Ovary (tissue), 3 donors: Measurements from ENCODE around the gene C2CD4C.
"Not testable (repeated sequence)": the region's sequence is repeated elsewhere in the genome, so short reads cannot be mapped to it uniquely, and the experiment has no call there.

Experiments used
- CTCF ChIP-seq, 3 donors: fragments of 450-650 bp in 2 of 3; fragments of 200-600 bp in 1 of 3; IDR thresholded peaks; one replicate each; pipeline versions ENCODE4 v1.5.1 to v1.8.0; 2016 to 2022; ENCODE audit warnings: antibody characterized with exemption in 3 of 3, mild to moderate bottlenecking in 1 of 3
- EP300 ChIP-seq: sonication (generic); formaldehyde crosslinking; IDR thresholded peaks from one replicate; pipeline ENCODE4 v1.6.1; 2017; ENCODE audit warnings: antibody characterized with exemption
- POLR2A ChIP-seq: fragments of 450-650 bp; IDR thresholded peaks from one replicate; pipeline ENCODE4 v1.6.1; 2017; ENCODE audit warnings: antibody characterized with exemption, mild to moderate bottlenecking, moderate library complexity
- donor health status: DM: no; HTN: no; CAD: no.

DNA sequence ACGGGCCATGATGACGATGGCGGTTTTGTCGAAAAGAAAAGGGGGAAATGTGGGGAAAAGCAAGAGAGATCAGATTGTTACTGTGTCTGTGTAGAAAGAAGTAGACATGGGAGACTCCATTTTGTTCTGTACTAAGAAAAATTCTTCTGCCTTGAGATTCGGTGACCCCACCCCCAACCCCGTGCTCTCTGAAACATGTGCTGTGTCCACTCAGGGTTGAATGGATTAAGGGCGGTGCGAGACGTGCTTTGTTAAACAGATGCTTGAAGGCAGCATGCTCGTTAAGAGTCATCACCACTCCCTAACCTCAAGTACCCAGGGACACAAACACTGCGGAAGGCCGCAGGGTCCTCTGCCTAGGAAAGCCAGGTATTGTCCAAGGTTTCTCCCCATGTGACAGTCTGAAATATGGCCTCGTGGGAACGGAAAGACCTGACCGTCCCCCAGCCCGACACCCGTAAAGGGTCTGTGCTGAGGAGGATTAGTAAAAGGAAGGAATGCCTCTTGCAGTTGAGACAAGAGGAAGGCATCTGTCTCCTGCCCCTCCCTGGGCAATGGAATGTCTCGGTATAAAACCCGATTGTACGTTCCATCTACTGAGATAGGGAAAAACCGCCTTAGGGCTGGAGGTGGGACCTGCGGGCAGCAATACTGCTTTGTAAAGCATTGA, 22.2 kb downstream of the C2CD4C start:
- not testable (repeated sequence) for TF ChIP-seq CTCF (IDR thresholded peaks at IDR 0.05); POLR2A; EP300
